Measurements from ENCODE around the gene UBR4. TPM values are rescaled to one million over a fixed set of nuclear protein-coding genes. Genes with fewer than 3 reads are reported as not detected.

Gene UBR4
- polyA plus RNA-seq, 2 of the 4 experiments (the other 2 are of a cell fraction) = 55.8 to 74.3 TPM

DNA sequence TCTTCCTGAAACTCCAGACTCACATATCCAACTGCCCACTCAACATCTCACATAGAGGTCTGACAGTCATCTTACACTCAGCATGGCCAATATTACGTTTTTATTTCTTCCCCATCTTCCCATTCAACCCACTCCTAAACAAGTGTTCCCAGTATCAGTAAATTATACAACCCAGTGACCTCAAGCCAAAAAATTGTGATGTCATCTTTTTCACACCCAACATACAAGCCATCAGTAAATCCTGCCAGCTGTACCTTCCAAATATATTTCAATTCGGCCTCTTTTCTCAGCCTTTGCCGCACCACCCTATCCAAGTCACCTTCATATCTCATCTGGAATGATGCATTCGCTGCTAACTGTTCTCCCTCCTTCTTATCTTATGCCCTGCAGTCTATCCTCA, 19.6 kb downstream of the UBR4 start:
- ChIA-PET CTCF (no interaction called here), POLR2A (no interaction called here)
- Histone ChIP-seq H3K4me1 (no peaks in the 10 kb centered on the region), H3K9me3 (no peaks in the 10 kb centered on the region), H3K4me2 (no peak overlapping the region), H3K27ac (no peak overlapping the region), H3K4me3 (no peak overlapping the region)
- WGBS (ENCODE audit: missing lambda C conversion rate) = 92% methylated on average over 4 of the region's 4 CpGs
- DNase-seq (ENCODE audit: low read depth in 1 of 2, low spot score in 1 of 2) = no peak
- TF ChIP-seq KDM5A (IDR thresholded peaks at IDR 0.05) = no peak
- TF ChIP-seq RCOR1 (IDR thresholded peaks at IDR 0.05; ENCODE audit: low read depth, low read length) = no peak
- no peak for TF ChIP-seq RARB (CRISPR knock-in tag; IDR thresholded peaks at IDR 0.05)
- TF ChIP-seq NPAS2 (CRISPR knock-in tag; IDR thresholded peaks at IDR 0.05; ENCODE audit: borderline replicate concordance) = no peak
- TF ChIP-seq, protein P1, sequence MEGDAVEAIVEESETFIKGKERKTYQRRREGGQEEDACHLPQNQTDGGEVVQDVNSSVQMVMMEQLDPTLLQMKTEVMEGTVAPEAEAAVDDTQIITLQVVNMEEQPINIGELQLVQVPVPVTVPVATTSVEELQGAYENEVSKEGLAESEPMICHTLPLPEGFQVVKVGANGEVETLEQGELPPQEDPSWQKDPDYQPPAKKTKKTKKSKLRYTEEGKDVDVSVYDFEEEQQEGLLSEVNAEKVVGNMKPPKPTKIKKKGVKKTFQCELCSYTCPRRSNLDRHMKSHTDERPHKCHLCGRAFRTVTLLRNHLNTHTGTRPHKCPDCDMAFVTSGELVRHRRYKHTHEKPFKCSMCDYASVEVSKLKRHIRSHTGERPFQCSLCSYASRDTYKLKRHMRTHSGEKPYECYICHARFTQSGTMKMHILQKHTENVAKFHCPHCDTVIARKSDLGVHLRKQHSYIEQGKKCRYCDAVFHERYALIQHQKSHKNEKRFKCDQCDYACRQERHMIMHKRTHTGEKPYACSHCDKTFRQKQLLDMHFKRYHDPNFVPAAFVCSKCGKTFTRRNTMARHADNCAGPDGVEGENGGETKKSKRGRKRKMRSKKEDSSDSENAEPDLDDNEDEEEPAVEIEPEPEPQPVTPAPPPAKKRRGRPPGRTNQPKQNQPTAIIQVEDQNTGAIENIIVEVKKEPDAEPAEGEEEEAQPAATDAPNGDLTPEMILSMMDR (IDR thresholded peaks at IDR 0.05) = no peak
- TF ChIP-seq, protein P2, sequence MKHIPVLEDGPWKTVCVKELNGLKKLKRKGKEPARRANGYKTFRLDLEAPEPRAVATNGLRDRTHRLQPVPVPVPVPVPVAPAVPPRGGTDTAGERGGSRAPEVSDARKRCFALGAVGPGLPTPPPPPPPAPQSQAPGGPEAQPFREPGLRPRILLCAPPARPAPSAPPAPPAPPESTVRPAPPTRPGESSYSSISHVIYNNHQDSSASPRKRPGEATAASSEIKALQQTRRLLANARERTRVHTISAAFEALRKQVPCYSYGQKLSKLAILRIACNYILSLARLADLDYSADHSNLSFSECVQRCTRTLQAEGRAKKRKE (CRISPR knock-in tag; IDR thresholded peaks at IDR 0.05; ENCODE audit: low read depth) = no peak
- no peak for TF ChIP-seq FOSL2 (IDR thresholded peaks at IDR 0.05)
- TF ChIP-seq FOSL2 (CRISPR knock-in tag; IDR thresholded peaks at IDR 0.05) = no peak
- TF ChIP-seq FOSB (CRISPR knock-in tag; IDR thresholded peaks at IDR 0.05) = no peak
- TF ChIP-seq POLR2AphosphoS2 (conservative IDR thresholded peaks at IDR 0.05; ENCODE audit: low read length) = no peak
- no peak for TF ChIP-seq JUNB (IDR thresholded peaks at IDR 0.05)
- no peak for TF ChIP-seq RNF2 (IDR thresholded peaks at IDR 0.05; ENCODE audit: borderline replicate concordance, low read depth)
- TF ChIP-seq, protein P3, sequence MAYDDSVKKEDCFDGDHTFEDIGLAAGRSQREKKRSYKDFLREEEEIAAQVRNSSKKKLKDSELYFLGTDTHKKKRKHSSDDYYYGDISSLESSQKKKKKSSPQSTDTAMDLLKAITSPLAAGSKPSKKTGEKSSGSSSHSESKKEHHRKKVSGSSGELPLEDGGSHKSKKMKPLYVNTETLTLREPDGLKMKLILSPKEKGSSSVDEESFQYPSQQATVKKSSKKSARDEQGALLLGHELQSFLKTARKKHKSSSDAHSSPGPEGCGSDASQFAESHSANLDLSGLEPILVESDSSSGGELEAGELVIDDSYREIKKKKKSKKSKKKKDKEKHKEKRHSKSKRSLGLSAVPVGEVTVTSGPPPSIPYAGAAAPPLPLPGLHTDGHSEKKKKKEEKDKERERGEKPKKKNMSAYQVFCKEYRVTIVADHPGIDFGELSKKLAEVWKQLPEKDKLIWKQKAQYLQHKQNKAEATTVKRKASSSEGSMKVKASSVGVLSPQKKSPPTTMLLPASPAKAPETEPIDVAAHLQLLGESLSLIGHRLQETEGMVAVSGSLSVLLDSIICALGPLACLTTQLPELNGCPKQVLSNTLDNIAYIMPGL (CRISPR knock-in tag; IDR thresholded peaks at IDR 0.05; ENCODE audit: borderline replicate concordance) = no peak
- TF ChIP-seq ESRRA (IDR thresholded peaks at IDR 0.05; ENCODE audit: borderline replicate concordance, low read length) = no peak
- TF ChIP-seq MAZ (IDR thresholded peaks at IDR 0.05; ENCODE audit: borderline replicate concordance, low read depth, low read length) = no peak
- TF ChIP-seq GATA3 (IDR thresholded peaks at IDR 0.05; ENCODE audit: borderline replicate concordance) = no peak
- TF ChIP-seq EP300 (IDR thresholded peaks at IDR 0.05) = no peak
- TF ChIP-seq CBX2 (IDR thresholded peaks at IDR 0.05; ENCODE audit: borderline replicate concordance, low read depth) = no peak
- no peak for TF ChIP-seq RFX5 (IDR thresholded peaks at IDR 0.05)
- TF ChIP-seq SMC3 (IDR thresholded peaks at IDR 0.05) = no peak
- no peak for TF ChIP-seq EHF (CRISPR knock-in tag; IDR thresholded peaks at IDR 0.05)
- no peak for FAIRE-seq
- ATAC-seq = no peak

DNA sequence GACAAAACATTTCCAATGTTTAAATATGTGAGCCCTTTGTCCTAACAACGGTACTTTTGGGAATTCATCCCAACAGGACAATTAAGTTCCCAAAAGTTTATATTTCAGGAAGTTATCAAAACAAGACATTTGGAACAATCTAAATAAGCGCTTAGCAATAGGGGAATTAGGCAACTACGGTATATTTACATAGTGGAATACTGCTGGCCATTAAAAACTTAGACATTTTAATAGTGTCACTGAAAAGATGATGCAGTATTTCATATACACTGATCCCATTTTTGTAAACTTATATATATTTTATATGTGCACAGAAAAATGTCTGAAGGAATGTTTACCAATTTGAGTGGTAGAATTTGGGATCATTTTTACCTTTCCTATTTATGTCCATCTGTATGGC, 20.8 kb downstream of the UBR4 start:
- no peak overlapping the region for H3K4me3 ChIP-seq
- FAIRE-seq (no peak), ATAC-seq (no peak), DNase-seq (ENCODE audit: low read depth in 1 of 2, low spot score in 1 of 2) (no peak)
- ChIA-PET CTCF (interaction anchor here (1.0 kb wide), 1 partner anchor 16 kb away, joined by 3 read pairs; no protein-coding TSS in a partner anchor), POLR2A (no interaction called here)
- no peak overlapping the region for H3K27ac ChIP-seq
- no peaks in the 10 kb centered on the region for H3K4me1 ChIP-seq
- no peaks in the 10 kb centered on the region for H3K9me3 ChIP-seq
- TF ChIP-seq RAD21 (conservative IDR thresholded peaks at IDR 0.05 in 1 of 2, IDR thresholded peaks at IDR 0.05 in 1 of 2) = no peak
- TF ChIP-seq CEBPB (IDR thresholded peaks at IDR 0.05) = no peak
- TF ChIP-seq, protein P4, sequence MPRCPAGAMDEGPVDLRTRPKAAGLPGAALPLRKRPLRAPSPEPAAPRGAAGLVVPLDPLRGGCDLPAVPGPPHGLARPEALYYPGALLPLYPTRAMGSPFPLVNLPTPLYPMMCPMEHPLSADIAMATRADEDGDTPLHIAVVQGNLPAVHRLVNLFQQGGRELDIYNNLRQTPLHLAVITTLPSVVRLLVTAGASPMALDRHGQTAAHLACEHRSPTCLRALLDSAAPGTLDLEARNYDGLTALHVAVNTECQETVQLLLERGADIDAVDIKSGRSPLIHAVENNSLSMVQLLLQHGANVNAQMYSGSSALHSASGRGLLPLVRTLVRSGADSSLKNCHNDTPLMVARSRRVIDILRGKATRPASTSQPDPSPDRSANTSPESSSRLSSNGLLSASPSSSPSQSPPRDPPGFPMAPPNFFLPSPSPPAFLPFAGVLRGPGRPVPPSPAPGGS (IDR thresholded peaks at IDR 0.05) = no peak
- TF ChIP-seq TFCP2L1 (CRISPR knock-in tag; IDR thresholded peaks at IDR 0.05) = no peak
- TF ChIP-seq, protein P5, sequence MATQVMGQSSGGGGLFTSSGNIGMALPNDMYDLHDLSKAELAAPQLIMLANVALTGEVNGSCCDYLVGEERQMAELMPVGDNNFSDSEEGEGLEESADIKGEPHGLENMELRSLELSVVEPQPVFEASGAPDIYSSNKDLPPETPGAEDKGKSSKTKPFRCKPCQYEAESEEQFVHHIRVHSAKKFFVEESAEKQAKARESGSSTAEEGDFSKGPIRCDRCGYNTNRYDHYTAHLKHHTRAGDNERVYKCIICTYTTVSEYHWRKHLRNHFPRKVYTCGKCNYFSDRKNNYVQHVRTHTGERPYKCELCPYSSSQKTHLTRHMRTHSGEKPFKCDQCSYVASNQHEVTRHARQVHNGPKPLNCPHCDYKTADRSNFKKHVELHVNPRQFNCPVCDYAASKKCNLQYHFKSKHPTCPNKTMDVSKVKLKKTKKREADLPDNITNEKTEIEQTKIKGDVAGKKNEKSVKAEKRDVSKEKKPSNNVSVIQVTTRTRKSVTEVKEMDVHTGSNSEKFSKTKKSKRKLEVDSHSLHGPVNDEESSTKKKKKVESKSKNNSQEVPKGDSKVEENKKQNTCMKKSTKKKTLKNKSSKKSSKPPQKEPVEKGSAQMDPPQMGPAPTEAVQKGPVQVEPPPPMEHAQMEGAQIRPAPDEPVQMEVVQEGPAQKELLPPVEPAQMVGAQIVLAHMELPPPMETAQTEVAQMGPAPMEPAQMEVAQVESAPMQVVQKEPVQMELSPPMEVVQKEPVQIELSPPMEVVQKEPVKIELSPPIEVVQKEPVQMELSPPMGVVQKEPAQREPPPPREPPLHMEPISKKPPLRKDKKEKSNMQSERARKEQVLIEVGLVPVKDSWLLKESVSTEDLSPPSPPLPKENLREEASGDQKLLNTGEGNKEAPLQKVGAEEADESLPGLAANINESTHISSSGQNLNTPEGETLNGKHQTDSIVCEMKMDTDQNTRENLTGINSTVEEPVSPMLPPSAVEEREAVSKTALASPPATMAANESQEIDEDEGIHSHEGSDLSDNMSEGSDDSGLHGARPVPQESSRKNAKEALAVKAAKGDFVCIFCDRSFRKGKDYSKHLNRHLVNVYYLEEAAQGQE (IDR thresholded peaks at IDR 0.05) = no peak
- no peak for TF ChIP-seq TP53 (CRISPR knock-in tag; IDR thresholded peaks at IDR 0.05)
- no peak for TF ChIP-seq JUNB (IDR thresholded peaks at IDR 0.05)
- TF ChIP-seq ZSCAN20 (CRISPR knock-in tag; IDR thresholded peaks at IDR 0.05) = no peak
- no peak for TF ChIP-seq EP300 (IDR thresholded peaks at IDR 0.05)
- no peak for TF ChIP-seq HOXB13 (CRISPR knock-in tag; IDR thresholded peaks at IDR 0.05; ENCODE audit: low read depth)
- no peak for TF ChIP-seq POLR2AphosphoS2 (conservative IDR thresholded peaks at IDR 0.05; ENCODE audit: low read length)
- no peak for TF ChIP-seq NR3C1 (IDR thresholded peaks at IDR 0.05)
- no peak for TF ChIP-seq RNF2 (IDR thresholded peaks at IDR 0.05; ENCODE audit: borderline replicate concordance, low read depth)
- no peak for TF ChIP-seq RFX5 (IDR thresholded peaks at IDR 0.05)
- TF ChIP-seq FOSB (CRISPR knock-in tag; IDR thresholded peaks at IDR 0.05) = no peak
- no peak for TF ChIP-seq CBX8 (IDR thresholded peaks at IDR 0.05)
- 93% methylated on average over 3 of the region's 3 CpGs for WGBS (ENCODE audit: missing lambda C conversion rate)
- H3K4me2 ChIP-seq = no peak overlapping the region
